ENCODE data around the gene MAPKAPK3.

MAPKAPK3 gene

GRCh38 chr3:50587806-50588758 lies 28.9 kb upstream of the MAPKAPK3 start:
- no peak for DNase-seq

- no peak for DNase-seq
Measured at GRCh38 chr3:50588759-50589433, 28.1 kb upstream of the MAPKAPK3 start.

GRCh38 chr3:50591196-50591741 lies 25.7 kb upstream of the MAPKAPK3 start:
- DNase-seq, result no peak

GRCh38 chr3:50592568-50592967 lies 24.4 kb upstream of the MAPKAPK3 start:
- no peak for DNase-seq

- DNase-seq, result no peak
Measured at GRCh38 chr3:50594253-50594785, 22.6 kb upstream of the MAPKAPK3 start.

GRCh38 chr3:50599115-50599715 lies 17.7 kb upstream of the MAPKAPK3 start:
- no peak for DNase-seq

- no peak for DNase-seq
Measured at GRCh38 chr3:50599716-50600118, 17.2 kb upstream of the MAPKAPK3 start.

- DNase-seq, result no peak
Measured at GRCh38 chr3:50600141-50600753, 16.7 kb upstream of the MAPKAPK3 start.

GRCh38 chr3:50600841-50601591 lies 15.9 kb upstream of the MAPKAPK3 start:
- peak; percentile 80 for DNase-seq

GRCh38 chr3:50602595-50603191 lies 14.3 kb upstream of the MAPKAPK3 start:
- DNase-seq, result no peak

- no peak for DNase-seq
Measured at GRCh38 chr3:50603261-50604109, 13.5 kb upstream of the MAPKAPK3 start.

- no peak for DNase-seq
Measured at GRCh38 chr3:50604110-50604621, 12.8 kb upstream of the MAPKAPK3 start.

GRCh38 chr3:50604628-50605588 lies 12.0 kb upstream of the MAPKAPK3 start:
- DNase-seq, result no peak

- DNase-seq, result no peak
Measured at GRCh38 chr3:50605901-50606326, 11.0 kb upstream of the MAPKAPK3 start.

GRCh38 chr3:50606596-50606995 lies 10.4 kb upstream of the MAPKAPK3 start:
- no peak for DNase-seq

- DNase-seq, result no peak
Measured at GRCh38 chr3:50607271-50608091, 9.5 kb upstream of the MAPKAPK3 start.

GRCh38 chr3:50608278-50608677 lies 8.7 kb upstream of the MAPKAPK3 start:
- DNase-seq, result no peak

Data from NCI-H1105 treated with DMSO at 0.1 percent for 48 hours (cell line).